ACC112 (cell line): ENCODE data around the gene SCARB1.

ENCODE experiments used
- H2AFZ ChIP-seq: fragments of 200-600 bp; sonication (generic); one replicate; pipeline ENCODE4 v1.6.0; 2017; ENCODE audit warnings: antibody characterized with exemption, low read length; ENCODE audit not compliant: unreplicated experiment
- H3K27ac ChIP-seq: fragments of 200-600 bp; sonication (generic); 2 replicates; pipeline ENCODE4 v1.5.1; 2014; ENCODE audit warnings: low read depth, mild to moderate bottlenecking, antibody characterized with exemption, low read length, moderate library complexity
- H3K27me3 ChIP-seq: fragments of 200-600 bp; sonication (generic); 2 replicates; pipeline ENCODE4 v1.6.1; 2014; ENCODE audit warnings: mild to moderate bottlenecking, antibody characterized with exemption, low read length, moderate library complexity, mixed read lengths; ENCODE audit not compliant: insufficient read depth
- H3K36me3 ChIP-seq: fragments of 200-600 bp; sonication (generic); 2 replicates; pipeline ENCODE4 v1.6.1; 2016; ENCODE audit warnings: mild to moderate bottlenecking, antibody characterized with exemption, low read length, moderate library complexity, mixed read lengths; ENCODE audit not compliant: insufficient read depth
- H3K4me1 ChIP-seq: fragments of 200-600 bp; sonication (generic); one replicate; pipeline ENCODE4 v1.6.1; 2016; ENCODE audit warnings: low read length, mixed read lengths; ENCODE audit not compliant: insufficient read depth, unreplicated experiment, control insufficient read depth
- H3K4me3 ChIP-seq: fragments of 200-600 bp; sonication (generic); 2 replicates; pipeline ENCODE4 v1.5.1; 2014; ENCODE audit warnings: mild to moderate bottlenecking, low read depth, low read length
- H3K79me2 ChIP-seq: fragments of 200-600 bp; sonication (generic); one replicate; pipeline ENCODE4 v1.6.0; 2016; ENCODE audit warnings: low read length; ENCODE audit not compliant: control insufficient read depth, unreplicated experiment, insufficient read depth

Gene SCARB1

DNA sequence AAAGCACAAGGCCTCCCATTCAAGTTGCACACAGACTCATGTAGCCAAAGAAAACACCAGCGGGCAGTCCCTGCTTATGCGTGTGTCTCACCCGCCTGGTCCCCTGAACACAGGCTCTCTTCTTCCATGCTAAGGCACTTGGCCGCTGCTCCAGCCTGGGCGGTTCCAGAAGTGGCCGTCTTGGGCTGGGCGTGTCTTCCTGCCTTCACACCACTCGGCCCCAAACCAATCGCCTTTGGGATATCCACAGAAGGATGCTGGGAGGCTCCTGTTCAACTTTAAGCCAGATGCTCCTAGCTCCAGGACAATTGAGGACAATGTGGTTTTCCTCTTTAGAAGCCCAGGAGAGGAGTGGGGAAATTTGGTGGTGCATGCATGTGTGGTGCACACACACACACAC is 2.2 kb downstream of the SCARB1 start:
- Histone ChIP-seq H3K27me3 (no peaks in the 10 kb centered on the region), H3K79me2 (peaks cover 7% of the 10 kb centered on the region)

GRCh38 chr12:124857921-124858461 is 5.7 kb downstream of the SCARB1 start:
- Histone ChIP-seq H3K4me1 (peaks cover 14% of the 10 kb centered on the region), H3K36me3 (no peaks in the 10 kb centered on the region), H3K79me2 (peaks cover 6% of the 10 kb centered on the region), H3K27ac (no peak overlapping the region), H3K27me3 (no peaks in the 10 kb centered on the region), H3K4me3 (no peak overlapping the region), H2AFZ (no peak overlapping the region)

More for the DNA sequence above, 2.2 kb downstream of the SCARB1 start:
- no peak overlapping the region for H2AFZ ChIP-seq
- no peak overlapping the region for H3K27ac ChIP-seq
- no peaks in the 10 kb centered on the region for H3K36me3 ChIP-seq
- no peak overlapping the region for H3K4me3 ChIP-seq
- H3K4me1 ChIP-seq, result peaks cover 18% of the 10 kb centered on the region

- no peaks in the 10 kb centered on the region for H3K79me2 ChIP-seq
Observed at GRCh38 chr12:124856842-124857178, 6.9 kb downstream of the SCARB1 start.

DNA sequence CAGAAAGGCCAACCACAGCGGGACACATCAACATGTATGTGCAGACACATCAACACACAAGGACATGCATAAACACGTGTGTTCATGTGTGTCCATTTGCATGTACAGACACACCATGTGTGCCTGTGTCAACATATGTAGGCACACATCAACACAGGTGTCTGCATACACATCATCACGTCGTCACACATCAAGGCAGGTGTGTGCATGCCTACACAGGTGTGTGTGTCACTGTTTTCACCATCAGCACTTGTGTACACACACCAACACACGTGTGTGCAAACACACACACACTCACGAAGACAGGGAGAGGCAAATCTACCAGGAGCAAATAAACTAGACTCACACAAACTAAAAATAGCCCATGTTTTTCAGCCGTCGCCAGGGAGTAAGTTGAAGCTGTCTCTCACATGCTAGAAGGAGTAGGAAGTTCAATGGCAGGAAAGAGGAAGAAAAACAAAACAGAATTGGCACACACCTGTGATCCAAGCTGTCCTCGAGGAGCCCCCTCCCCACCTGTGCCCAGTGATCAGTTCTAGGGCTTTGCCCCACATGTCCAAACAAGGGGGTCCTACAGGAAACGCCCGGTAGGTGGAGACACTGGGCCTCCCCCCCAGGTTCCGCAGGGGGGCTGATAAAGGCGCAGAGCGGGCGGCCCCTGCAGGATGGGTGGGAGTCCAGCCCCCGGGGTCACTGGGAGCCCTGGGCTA is 7.4 kb downstream of the SCARB1 start:
- no peaks in the 10 kb centered on the region for H3K27me3 ChIP-seq
- H3K27ac ChIP-seq, result no peak overlapping the region
- peaks cover 6% of the 10 kb centered on the region for H3K4me1 ChIP-seq
- H3K4me3 ChIP-seq, result no peak overlapping the region
- no peak overlapping the region for H2AFZ ChIP-seq
- H3K79me2 ChIP-seq, result no peaks in the 10 kb centered on the region
- H3K36me3 ChIP-seq, result no peaks in the 10 kb centered on the region

More at GRCh38 chr12:124856842-124857178, 6.9 kb downstream of the SCARB1 start:
- H3K4me1 ChIP-seq, result peaks cover 10% of the 10 kb centered on the region
- no peaks in the 10 kb centered on the region for H3K36me3 ChIP-seq
- H3K27me3 ChIP-seq, result no peaks in the 10 kb centered on the region
- no peak overlapping the region for H2AFZ ChIP-seq
- H3K27ac ChIP-seq, result no peak overlapping the region
- no peak overlapping the region for H3K4me3 ChIP-seq

GRCh38 chr12:124855275-124855957 is 8.2 kb downstream of the SCARB1 start:
- no peak overlapping the region for H2AFZ ChIP-seq
- H3K79me2 ChIP-seq, result no peaks in the 10 kb centered on the region

GRCh38 chr12:124854637-124855184 is 9.0 kb downstream of the SCARB1 start:
- no peaks in the 10 kb centered on the region for H3K79me2 ChIP-seq
- no peak overlapping the region for H2AFZ ChIP-seq
- no peaks in the 10 kb centered on the region for H3K36me3 ChIP-seq
- H3K4me1 ChIP-seq, result peaks cover 6% of the 10 kb centered on the region
- no peaks in the 10 kb centered on the region for H3K27me3 ChIP-seq
- no peak overlapping the region for H3K4me3 ChIP-seq
- H3K27ac ChIP-seq, result no peak overlapping the region

More at GRCh38 chr12:124855275-124855957, 8.2 kb downstream of the SCARB1 start:
- H3K4me3 ChIP-seq, result no peak overlapping the region
- no peak overlapping the region for H3K27ac ChIP-seq
- no peaks in the 10 kb centered on the region for H3K36me3 ChIP-seq
- no peaks in the 10 kb centered on the region for H3K27me3 ChIP-seq
- peaks cover 6% of the 10 kb centered on the region for H3K4me1 ChIP-seq

- Histone ChIP-seq H3K4me1 (peaks cover 6% of the 10 kb centered on the region), H3K27ac (no peak overlapping the region), H3K36me3 (no peaks in the 10 kb centered on the region), H2AFZ (no peak overlapping the region), H3K79me2 (no peaks in the 10 kb centered on the region), H3K4me3 (no peak overlapping the region), H3K27me3 (no peaks in the 10 kb centered on the region)
Observed at GRCh38 chr12:124853781-124854636, 9.7 kb downstream of the SCARB1 start.

GRCh38 chr12:124852911-124853427 is 10.7 kb downstream of the SCARB1 start:
- no peak overlapping the region for H3K27ac ChIP-seq

DNA sequence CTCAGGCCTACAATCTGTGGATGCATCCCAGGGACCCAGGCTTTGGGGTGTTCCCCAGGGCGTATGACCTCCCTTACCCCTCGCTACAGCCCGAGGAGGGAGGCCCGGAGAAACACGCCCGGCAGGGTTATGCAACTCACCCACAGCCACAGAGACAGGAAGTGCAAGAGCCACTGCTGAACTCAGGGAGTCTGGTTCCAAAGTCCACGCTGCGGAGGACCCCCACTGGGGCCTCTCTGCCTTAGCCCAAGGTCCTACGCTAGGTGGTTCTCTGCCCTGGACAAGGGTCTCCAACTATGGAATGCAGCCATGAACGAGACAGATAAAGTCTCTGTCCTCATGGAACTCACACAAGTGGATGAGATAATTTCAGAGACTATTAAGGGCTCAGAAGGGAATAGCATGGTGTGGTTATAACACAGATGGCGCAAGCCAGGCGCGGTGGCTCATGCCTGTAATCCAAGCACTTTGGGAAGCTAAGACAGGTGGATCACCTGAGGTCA is 11.3 kb downstream of the SCARB1 start:
- Histone ChIP-seq H3K4me3 (no peak overlapping the region), H3K27me3 (no peaks in the 10 kb centered on the region), H3K79me2 (no peaks in the 10 kb centered on the region), H2AFZ (no peak overlapping the region), H3K4me1 (peaks cover 6% of the 10 kb centered on the region), H3K27ac (no peak overlapping the region), H3K36me3 (no peaks in the 10 kb centered on the region)

More at GRCh38 chr12:124852911-124853427, 10.7 kb downstream of the SCARB1 start:
- H3K79me2 ChIP-seq, result no peaks in the 10 kb centered on the region
- H2AFZ ChIP-seq, result no peak overlapping the region
- H3K27me3 ChIP-seq, result no peaks in the 10 kb centered on the region
- no peak overlapping the region for H3K4me3 ChIP-seq
- peaks cover 6% of the 10 kb centered on the region for H3K4me1 ChIP-seq
- H3K36me3 ChIP-seq, result no peaks in the 10 kb centered on the region

- H2AFZ ChIP-seq, result no peak overlapping the region
- no peak overlapping the region for H3K27ac ChIP-seq
- no peaks in the 10 kb centered on the region for H3K27me3 ChIP-seq
- H3K4me1 ChIP-seq, result peaks cover 6% of the 10 kb centered on the region
- no peaks in the 10 kb centered on the region for H3K79me2 ChIP-seq
- no peak overlapping the region for H3K4me3 ChIP-seq
- H3K36me3 ChIP-seq, result no peaks in the 10 kb centered on the region
Observed at GRCh38 chr12:124851342-124851741, 12.3 kb downstream of the SCARB1 start.
